ENCODE results near the gene MOCS1. TPM values are rescaled to one million over a fixed set of nuclear protein-coding genes. Genes with fewer than 3 reads are reported as not detected.

Gene MOCS1
- polyA plus RNA-seq, 3 donors = 0.05 to 0.26 (median 0.12) TPM

- no peak overlapping the region for H3K9ac ChIP-seq (ENCODE audit: insufficient read depth, low read length, poor library complexity, severe bottlenecking)
- Mint-ChIP-seq H3K9me3 (peaks cover 0 to 4% (median 0%) of the 10 kb centered on the region in 7 donors), H3K4me3 (no peak overlapping the region), H3K27ac (no peak overlapping the region), H3K36me3 (no peaks in the 10 kb centered on the region), H3K4me1 (no peaks in the 10 kb centered on the region), H3K27me3 (ENCODE audit: low read depth in 3 of 3) (peaks cover 2 to 9% (median 6%) of the 10 kb centered on the region in 3 donors)
- no peak for DNase-seq
- H3K4me3 ChIP-seq (replicated peaks in 1 of 3; ENCODE audit: low read depth in 2 of 3, low read length in 3 of 3) = no peak overlapping the region
- no peaks in the 10 kb centered on the region for H3K4me1 ChIP-seq (ENCODE audit: control insufficient read depth in 1 of 2, insufficient read depth in 2 of 2, low read length in 2 of 2)
- H3K9me3 ChIP-seq (replicated peaks in 1 of 2; ENCODE audit: control insufficient read depth in 1 of 2, insufficient read depth in 1 of 2, low read length in 2 of 2) = no peaks in the 10 kb centered on the region
- H2AFZ ChIP-seq (ENCODE audit: insufficient read depth, low read depth, low read length, poor library complexity, severe bottlenecking) = no peak overlapping the region
- no peak overlapping the region for H3K4me2 ChIP-seq (replicated peaks; ENCODE audit: extremely low read depth, low read length, poor library complexity, severe bottlenecking)
- no peaks in the 10 kb centered on the region for H3K27me3 ChIP-seq (ENCODE audit: control insufficient read depth in 2 of 2, insufficient read depth in 2 of 2, low read length in 2 of 2)
- no peaks in the 10 kb centered on the region for H3K36me3 ChIP-seq (replicated peaks in 1 of 2; ENCODE audit: control insufficient read depth in 1 of 2, insufficient read depth in 2 of 2, low read length in 2 of 2)
- H3K79me2 ChIP-seq (ENCODE audit: insufficient read depth, low read length) = no peaks in the 10 kb centered on the region
- H3K27ac ChIP-seq (ENCODE audit: low read depth in 1 of 2, low read length in 2 of 2) = no peak overlapping the region
- WGBS (ENCODE audit: insufficient coverage) = 80% methylated on average over 2 of the region's 3 CpGs
- TF ChIP-seq, protein P1, sequence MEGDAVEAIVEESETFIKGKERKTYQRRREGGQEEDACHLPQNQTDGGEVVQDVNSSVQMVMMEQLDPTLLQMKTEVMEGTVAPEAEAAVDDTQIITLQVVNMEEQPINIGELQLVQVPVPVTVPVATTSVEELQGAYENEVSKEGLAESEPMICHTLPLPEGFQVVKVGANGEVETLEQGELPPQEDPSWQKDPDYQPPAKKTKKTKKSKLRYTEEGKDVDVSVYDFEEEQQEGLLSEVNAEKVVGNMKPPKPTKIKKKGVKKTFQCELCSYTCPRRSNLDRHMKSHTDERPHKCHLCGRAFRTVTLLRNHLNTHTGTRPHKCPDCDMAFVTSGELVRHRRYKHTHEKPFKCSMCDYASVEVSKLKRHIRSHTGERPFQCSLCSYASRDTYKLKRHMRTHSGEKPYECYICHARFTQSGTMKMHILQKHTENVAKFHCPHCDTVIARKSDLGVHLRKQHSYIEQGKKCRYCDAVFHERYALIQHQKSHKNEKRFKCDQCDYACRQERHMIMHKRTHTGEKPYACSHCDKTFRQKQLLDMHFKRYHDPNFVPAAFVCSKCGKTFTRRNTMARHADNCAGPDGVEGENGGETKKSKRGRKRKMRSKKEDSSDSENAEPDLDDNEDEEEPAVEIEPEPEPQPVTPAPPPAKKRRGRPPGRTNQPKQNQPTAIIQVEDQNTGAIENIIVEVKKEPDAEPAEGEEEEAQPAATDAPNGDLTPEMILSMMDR (IDR thresholded peaks at IDR 0.05) = no peak
- H4K20me1 ChIP-seq (ENCODE audit: insufficient read depth, low read length) = no peaks in the 10 kb centered on the region
- intact Hi-C loops (cut with micrococcal nuclease) = no loop called here
Measured at GRCh38 chr6:39873439-39873838, 60.8 kb downstream of the MOCS1 start.

- intact Hi-C loops (cut with micrococcal nuclease) = no loop called here
- H3K4me1 Mint-ChIP-seq = no peaks in the 10 kb centered on the region
Measured at GRCh38 chr6:39870950-39871349, 63.3 kb downstream of the MOCS1 start.

More at GRCh38 chr6:39870950-39871349, 63.3 kb downstream of the MOCS1 start:
- Mint-ChIP-seq H3K4me3 (no peak overlapping the region), H3K27ac (no peak overlapping the region), H3K27me3 (ENCODE audit: low read depth in 3 of 3) (peaks cover 1 to 5% (median 2%) of the 10 kb centered on the region in 3 donors), H3K9me3 (peaks cover 0 to 2% (median 0%) of the 10 kb centered on the region in 7 donors), H3K36me3 (no peaks in the 10 kb centered on the region)
- Histone ChIP-seq H3K79me2 (ENCODE audit: insufficient read depth, low read length) (no peaks in the 10 kb centered on the region), H3K9me3 (replicated peaks in 1 of 2; ENCODE audit: control insufficient read depth in 1 of 2, insufficient read depth in 1 of 2, low read length in 2 of 2) (no peaks in the 10 kb centered on the region), H2AFZ (ENCODE audit: insufficient read depth, low read depth, low read length, poor library complexity, severe bottlenecking) (no peak overlapping the region), H3K36me3 (replicated peaks in 1 of 2; ENCODE audit: control insufficient read depth in 1 of 2, insufficient read depth in 2 of 2, low read length in 2 of 2) (no peaks in the 10 kb centered on the region), H3K4me3 (replicated peaks in 1 of 3; ENCODE audit: low read depth in 2 of 3, low read length in 3 of 3) (no peak overlapping the region), H3K9ac (ENCODE audit: insufficient read depth, low read length, poor library complexity, severe bottlenecking) (no peak overlapping the region), H3K4me1 (ENCODE audit: control insufficient read depth in 1 of 2, insufficient read depth in 2 of 2, low read length in 2 of 2) (no peaks in the 10 kb centered on the region), H3K4me2 (replicated peaks; ENCODE audit: extremely low read depth, low read length, poor library complexity, severe bottlenecking) (no peak overlapping the region), H3K27ac (ENCODE audit: low read depth in 1 of 2, low read length in 2 of 2) (no peak overlapping the region), H3K27me3 (ENCODE audit: control insufficient read depth in 2 of 2, insufficient read depth in 2 of 2, low read length in 2 of 2) (no peaks in the 10 kb centered on the region), H4K20me1 (ENCODE audit: insufficient read depth, low read length) (no peaks in the 10 kb centered on the region)
- WGBS (ENCODE audit: insufficient coverage) = 100% methylated on average over 1 of the region's 3 CpGs
- DNase-seq = no peak
- TF ChIP-seq, protein P1 (IDR thresholded peaks at IDR 0.05) = no peak
